DMS53 treated with DMSO at 0.1 percent for 48 hours (cell line): ENCODE results near the gene CCDC177.

Experiments used
- DNase-seq: peaks from one replicate; lab custom pipeline; 2025; ENCODE audit not compliant: unreplicated experiment; lab: John Stamatoyannopoulos, UW

CCDC177 gene

GRCh38 chr14:69531135-69531534 lies 43.5 kb downstream of the CCDC177 start:
- no peak for DNase-seq

- DNase-seq = no peak
Measured at GRCh38 chr14:69530095-69530494, 44.6 kb downstream of the CCDC177 start.

GRCh38 chr14:69529563-69529962 lies 45.1 kb downstream of the CCDC177 start:
- DNase-seq = no peak

- no peak for DNase-seq
Measured at GRCh38 chr14:69528930-69529329, 45.7 kb downstream of the CCDC177 start.

- DNase-seq = no peak
Measured at GRCh38 chr14:69528143-69528542, 46.5 kb downstream of the CCDC177 start.

- DNase-seq = no peak
Measured at GRCh38 chr14:69527635-69528034, 47.0 kb downstream of the CCDC177 start.

GRCh38 chr14:69525896-69526295 lies 48.8 kb downstream of the CCDC177 start:
- DNase-seq = no peak

GRCh38 chr14:69522026-69522425 lies 52.6 kb downstream of the CCDC177 start:
- DNase-seq = no peak
